Left ventricle myocardium inferior (tissue), 1 donor: ENCODE measurements around the gene CELF2. TPM values are rescaled to one million over a fixed set of nuclear protein-coding genes. Genes with fewer than 3 reads are reported as not detected.
A peak's percentile ranks its signal among the peaks of the same experiment; 100 is the strongest.

Experiments
- DNase-seq: peaks from one replicate; pipeline ENCODE4 v3.0.0-alpha.2; 2020
- H3K27ac ChIP-seq: fragments of 200-600 bp; replicated peaks from 2 replicates; pipeline ENCODE4 v1.8.0; 2021
- H3K27me3 ChIP-seq: fragments of 200-600 bp; 2 replicates; pipeline ENCODE4 v1.8.0; 2021; ENCODE audit warnings: low read depth
- H3K36me3 ChIP-seq: fragments of 200-600 bp; 2 replicates; pipeline ENCODE4 v1.8.0; 2021
- H3K4me1 ChIP-seq: fragments of 200-600 bp; 2 replicates; pipeline ENCODE4 v1.8.0; 2021
- H3K4me3 ChIP-seq: fragments of 200-600 bp; 2 replicates; pipeline ENCODE4 v1.8.0; 2021; ENCODE audit warnings: mild to moderate bottlenecking, moderate library complexity
- H3K9me3 ChIP-seq: fragments of 200-600 bp; replicated peaks from 2 replicates; pipeline ENCODE4 v1.8.0; 2021
- CTCF ChIP-seq: fragments of 200-600 bp; IDR thresholded peaks from 2 replicates; pipeline ENCODE4 v1.8.0; 2021; ENCODE audit warnings: antibody characterized with exemption, mild to moderate bottlenecking, borderline replicate concordance
- intact Hi-C: fragments of 100-400 bp; cut with micrococcal nuclease; formaldehyde crosslinking; loops from one replicate; pipeline ENCODE4 v1.11.0; 2022
- total RNA-seq: library from RNA; stranded (reverse); fragmentation: NEBNext Ultra II Directional; extraction: Animal tissue kit (Norgen Biotek cat#: 25700); gene quantifications from one replicate; pipeline ENCODE4 v1.2.1, GENCODE V29; 2021
- donor health status: DM: no; HTN: yes; CAD: no; lungs with severe emphysema.

CELF2 gene
- total RNA-seq, 1 donor from 2014 or later, result 74.9 TPM

GRCh38 chr10:11154849-11155498 is 137.3 kb downstream of the CELF2 start:
- no peak for TF ChIP-seq CTCF
- H3K36me3 ChIP-seq, result no peaks in the 10 kb centered on the region
- no peaks in the 10 kb centered on the region for H3K27me3 ChIP-seq
- H3K4me3 ChIP-seq, result no peak overlapping the region
- no peak overlapping the region for H3K27ac ChIP-seq
- no peak for DNase-seq
- H3K4me1 ChIP-seq, result peaks cover 82% of the 10 kb centered on the region
- no peaks in the 10 kb centered on the region for H3K9me3 ChIP-seq
- intact Hi-C loops, result no loop called here

GRCh38 chr10:11156480-11156879 is 138.8 kb downstream of the CELF2 start:
- H3K27ac ChIP-seq, result no peak overlapping the region
- TF ChIP-seq CTCF, result no peak
- H3K9me3 ChIP-seq, result no peaks in the 10 kb centered on the region
- intact Hi-C loops, result no loop called here
- H3K4me3 ChIP-seq, result no peak overlapping the region
- DNase-seq, result no peak
- no peaks in the 10 kb centered on the region for H3K36me3 ChIP-seq
- H3K27me3 ChIP-seq, result no peaks in the 10 kb centered on the region
- peaks cover 82% of the 10 kb centered on the region for H3K4me1 ChIP-seq

- TF ChIP-seq CTCF, result no peak
These were observed 139.8 kb downstream of the CELF2 start for GRCh38 chr10:11157292-11158076.

DNA sequence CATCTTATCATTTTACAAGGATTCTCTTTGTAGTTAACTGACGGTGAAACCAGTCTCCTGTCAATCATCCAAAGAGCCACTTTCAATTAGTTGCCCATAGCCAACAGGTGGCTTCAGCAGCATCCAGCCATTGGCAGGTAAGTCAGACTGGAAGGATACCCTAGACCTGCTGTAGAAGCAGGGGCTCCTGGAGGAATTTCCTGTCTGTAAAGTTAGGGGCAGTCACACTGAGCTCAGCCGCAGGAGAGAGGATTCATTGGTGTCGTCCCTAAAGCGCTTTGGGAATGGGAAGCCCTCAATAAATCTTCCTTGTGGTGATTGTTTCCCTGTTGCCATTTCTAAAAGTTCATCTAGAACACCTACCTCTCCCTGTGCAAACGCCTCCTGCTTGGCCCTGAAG is 140.4 kb downstream of the CELF2 start:
- no peaks in the 10 kb centered on the region for H3K9me3 ChIP-seq
- H3K36me3 ChIP-seq, result no peaks in the 10 kb centered on the region
- H3K4me1 ChIP-seq, result peaks cover 83% of the 10 kb centered on the region
- no peak for TF ChIP-seq CTCF
- intact Hi-C loops, result no loop called here
- H3K27ac ChIP-seq, result no peak overlapping the region
- DNase-seq, result no peak
- no peaks in the 10 kb centered on the region for H3K27me3 ChIP-seq
- no peak overlapping the region for H3K4me3 ChIP-seq

More at GRCh38 chr10:11157292-11158076, 139.8 kb downstream of the CELF2 start:
- Histone ChIP-seq H3K9me3 (no peaks in the 10 kb centered on the region), H3K36me3 (no peaks in the 10 kb centered on the region), H3K4me3 (no peak overlapping the region), H3K4me1 (peaks cover 83% of the 10 kb centered on the region), H3K27me3 (no peaks in the 10 kb centered on the region), H3K27ac (no peak overlapping the region)
- intact Hi-C loops, result no loop called here
- no peak for DNase-seq

- DNase-seq, result no peak
- intact Hi-C loops, result no loop called here
- H3K9me3 ChIP-seq, result no peaks in the 10 kb centered on the region
- H3K27me3 ChIP-seq, result no peaks in the 10 kb centered on the region
- no peak overlapping the region for H3K4me3 ChIP-seq
- TF ChIP-seq CTCF, result no peak
- H3K4me1 ChIP-seq, result peaks cover 83% of the 10 kb centered on the region
- H3K27ac ChIP-seq, result peak overlapping the region; percentile 20
- no peaks in the 10 kb centered on the region for H3K36me3 ChIP-seq
These were observed 142.0 kb downstream of the CELF2 start for GRCh38 chr10:11159543-11160215.
